ENCODE measurements around the gene TRIP4.

- TF ChIP-seq CTCF (IDR thresholded peaks at IDR 0.05; ENCODE audit: low read depth, low read length, missing input control) = no peak
- TF ChIP-seq, protein P1, sequence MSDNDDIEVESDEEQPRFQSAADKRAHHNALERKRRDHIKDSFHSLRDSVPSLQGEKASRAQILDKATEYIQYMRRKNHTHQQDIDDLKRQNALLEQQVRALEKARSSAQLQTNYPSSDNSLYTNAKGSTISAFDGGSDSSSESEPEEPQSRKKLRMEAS (IDR thresholded peaks at IDR 0.05) = no peak
- no peak for TF ChIP-seq YY1 (IDR thresholded peaks at IDR 0.05)
- no peak for TF ChIP-seq RAD21 (IDR thresholded peaks at IDR 0.05)
- no peak for TF ChIP-seq SP1 (IDR thresholded peaks at IDR 0.05)
- TF ChIP-seq, protein P2, sequence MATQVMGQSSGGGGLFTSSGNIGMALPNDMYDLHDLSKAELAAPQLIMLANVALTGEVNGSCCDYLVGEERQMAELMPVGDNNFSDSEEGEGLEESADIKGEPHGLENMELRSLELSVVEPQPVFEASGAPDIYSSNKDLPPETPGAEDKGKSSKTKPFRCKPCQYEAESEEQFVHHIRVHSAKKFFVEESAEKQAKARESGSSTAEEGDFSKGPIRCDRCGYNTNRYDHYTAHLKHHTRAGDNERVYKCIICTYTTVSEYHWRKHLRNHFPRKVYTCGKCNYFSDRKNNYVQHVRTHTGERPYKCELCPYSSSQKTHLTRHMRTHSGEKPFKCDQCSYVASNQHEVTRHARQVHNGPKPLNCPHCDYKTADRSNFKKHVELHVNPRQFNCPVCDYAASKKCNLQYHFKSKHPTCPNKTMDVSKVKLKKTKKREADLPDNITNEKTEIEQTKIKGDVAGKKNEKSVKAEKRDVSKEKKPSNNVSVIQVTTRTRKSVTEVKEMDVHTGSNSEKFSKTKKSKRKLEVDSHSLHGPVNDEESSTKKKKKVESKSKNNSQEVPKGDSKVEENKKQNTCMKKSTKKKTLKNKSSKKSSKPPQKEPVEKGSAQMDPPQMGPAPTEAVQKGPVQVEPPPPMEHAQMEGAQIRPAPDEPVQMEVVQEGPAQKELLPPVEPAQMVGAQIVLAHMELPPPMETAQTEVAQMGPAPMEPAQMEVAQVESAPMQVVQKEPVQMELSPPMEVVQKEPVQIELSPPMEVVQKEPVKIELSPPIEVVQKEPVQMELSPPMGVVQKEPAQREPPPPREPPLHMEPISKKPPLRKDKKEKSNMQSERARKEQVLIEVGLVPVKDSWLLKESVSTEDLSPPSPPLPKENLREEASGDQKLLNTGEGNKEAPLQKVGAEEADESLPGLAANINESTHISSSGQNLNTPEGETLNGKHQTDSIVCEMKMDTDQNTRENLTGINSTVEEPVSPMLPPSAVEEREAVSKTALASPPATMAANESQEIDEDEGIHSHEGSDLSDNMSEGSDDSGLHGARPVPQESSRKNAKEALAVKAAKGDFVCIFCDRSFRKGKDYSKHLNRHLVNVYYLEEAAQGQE (IDR thresholded peaks at IDR 0.05) = no peak
- TF ChIP-seq GABPA (IDR thresholded peaks at IDR 0.05 in 1 of 2, conservative IDR thresholded peaks at IDR 0.05 in 1 of 2) = no peak
- no peak for TF ChIP-seq FOXA1 (IDR thresholded peaks at IDR 0.05)
- TF ChIP-seq HNF4G (IDR thresholded peaks at IDR 0.05) = no peak
These were observed 103.1 kb downstream of the TRIP4 start for GRCh38 chr15:64490598-64491259.
